Endothelial cell (in vitro differentiated cells): ENCODE results near the gene ORM1. TPM values are rescaled to one million over a fixed set of nuclear protein-coding genes. Genes with fewer than 3 reads are reported as not detected.

Experiments
- DNase-seq: peaks from one replicate; pipeline ENCODE4 v3.0.0; 2021; ENCODE audit warnings: low spot score
- H3K27ac Mint-ChIP-seq: one replicate; pipeline ENCODE4 v1.8.0; 2021; ENCODE audit warnings: mixed read lengths, inconsistent platforms; ENCODE audit not compliant: unreplicated experiment
- H3K27me3 Mint-ChIP-seq: one replicate; pipeline ENCODE4 v1.8.0; 2021; ENCODE audit warnings: mild to moderate bottlenecking, moderate library complexity, mixed read lengths, inconsistent platforms; ENCODE audit not compliant: unreplicated experiment
- H3K36me3 Mint-ChIP-seq: one replicate; pipeline ENCODE4 v1.8.0; 2021; ENCODE audit warnings: mild to moderate bottlenecking, low read depth, mixed read lengths, inconsistent platforms; ENCODE audit not compliant: unreplicated experiment
- H3K4me1 Mint-ChIP-seq: one replicate; pipeline ENCODE4 v1.8.0; 2021; ENCODE audit warnings: mild to moderate bottlenecking, mixed read lengths, inconsistent platforms; ENCODE audit not compliant: unreplicated experiment
- H3K4me3 Mint-ChIP-seq: one replicate; pipeline ENCODE4 v1.8.0; 2021; ENCODE audit warnings: mild to moderate bottlenecking, mixed read lengths, inconsistent platforms; ENCODE audit not compliant: unreplicated experiment
- H3K9me3 Mint-ChIP-seq: one replicate; pipeline ENCODE4 v1.8.0; 2021; ENCODE audit warnings: mixed read lengths, inconsistent platforms; ENCODE audit not compliant: unreplicated experiment
- CTCF ChIP-seq: fragments of 200-600 bp; sonication (generic); IDR thresholded peaks from one replicate; pipeline ENCODE4 v1.5.0; 2021; ENCODE audit warnings: antibody characterized with exemption; ENCODE audit not compliant: unreplicated experiment
- total RNA-seq: library from RNA; stranded (reverse); fragmentation: NEBNext Ultra II Directional; extraction: Animal tissue kit (Norgen Biotek cat#: 25700); gene quantifications from one replicate; pipeline ENCODE4 v1.2.1, GENCODE V29; 2021; ENCODE audit not compliant: unreplicated experiment

ORM1 gene
- total RNA-seq, 1 donor from 2014 or later: not detected

- Mint-ChIP-seq H3K4me3 (no peak overlapping the region), H3K4me1 (peaks cover 10% of the 10 kb centered on the region)
Observed at GRCh38 chr9:114287763-114288192, 35.1 kb upstream of the ORM1 start.

GRCh38 chr9:114288193-114289091 lies 34.5 kb upstream of the ORM1 start:
- no peaks in the 10 kb centered on the region for H3K9me3 Mint-ChIP-seq
- no peak for DNase-seq
- peaks cover 10% of the 10 kb centered on the region for H3K4me1 Mint-ChIP-seq
- H3K27ac Mint-ChIP-seq: peak overlapping the region; percentile 57
- H3K36me3 Mint-ChIP-seq: peaks cover 30% of the 10 kb centered on the region
- H3K27me3 Mint-ChIP-seq: peaks cover 3% of the 10 kb centered on the region
- TF ChIP-seq CTCF: no peak
- peak overlapping the region; percentile 59 for H3K4me3 Mint-ChIP-seq

More at GRCh38 chr9:114287763-114288192, 35.1 kb upstream of the ORM1 start:
- no peak for TF ChIP-seq CTCF
- H3K36me3 Mint-ChIP-seq: peaks cover 28% of the 10 kb centered on the region
- H3K27me3 Mint-ChIP-seq: peaks cover 3% of the 10 kb centered on the region
- no peak for DNase-seq
- H3K9me3 Mint-ChIP-seq: no peaks in the 10 kb centered on the region
- no peak overlapping the region for H3K27ac Mint-ChIP-seq

GRCh38 chr9:114289106-114289505 lies 33.8 kb upstream of the ORM1 start:
- Mint-ChIP-seq H3K27me3 (peaks cover 3% of the 10 kb centered on the region), H3K4me3 (no peak overlapping the region), H3K9me3 (no peaks in the 10 kb centered on the region), H3K4me1 (peaks cover 10% of the 10 kb centered on the region), H3K27ac (no peak overlapping the region), H3K36me3 (peaks cover 31% of the 10 kb centered on the region)
- TF ChIP-seq CTCF: no peak
- DNase-seq: no peak

GRCh38 chr9:114289571-114290481 lies 33.1 kb upstream of the ORM1 start:
- peaks cover 10% of the 10 kb centered on the region for H3K4me1 Mint-ChIP-seq
- no peaks in the 10 kb centered on the region for H3K9me3 Mint-ChIP-seq
- no peak overlapping the region for H3K4me3 Mint-ChIP-seq
- TF ChIP-seq CTCF: no peak
- no peak for DNase-seq
- H3K36me3 Mint-ChIP-seq: peaks cover 36% of the 10 kb centered on the region
- H3K27me3 Mint-ChIP-seq: peaks cover 3% of the 10 kb centered on the region
- no peak overlapping the region for H3K27ac Mint-ChIP-seq
